IMR-90 (cell line): ENCODE measurements around the gene ADAMTS17.

Experiments used
- CEBPB ChIP-seq: IDR thresholded peaks from 2 replicates; pipeline ENCODE4 v1.6.1; 2012; ENCODE audit warnings: low read depth, low read length, improper control_type of control experiment
- CHD1 ChIP-seq: IDR thresholded peaks from 2 replicates; pipeline ENCODE4 v1.6.1; 2012; ENCODE audit warnings: low read depth, low read length, improper control_type of control experiment
- MAFK ChIP-seq: IDR thresholded peaks from 2 replicates; pipeline ENCODE4 v1.6.1; 2012; ENCODE audit warnings: low read depth, low read length, improper control_type of control experiment
- MAZ ChIP-seq: IDR thresholded peaks from 2 replicates; pipeline ENCODE4 v1.6.1; 2012; ENCODE audit warnings: low read depth, mild to moderate bottlenecking, low read length, improper control_type of control experiment, moderate library complexity, borderline replicate concordance
- POLR2A ChIP-seq: IDR thresholded peaks from 2 replicates; pipeline ENCODE4 v1.6.1; 2012; ENCODE audit warnings: mild to moderate bottlenecking, low read depth, low read length
- RAD21 ChIP-seq: IDR thresholded peaks from 2 replicates; pipeline ENCODE4 v1.6.1; 2012; ENCODE audit warnings: low read length, improper control_type of control experiment
- RFX5 ChIP-seq: IDR thresholded peaks from 2 replicates; pipeline ENCODE4 v1.8.0; 2012; ENCODE audit warnings: low read depth, mild to moderate bottlenecking, low read length, moderate library complexity
- SMC3 ChIP-seq: fragments of 150-350 bp; IDR thresholded peaks from 2 replicates; pipeline ENCODE4 v1.6.1; 2016; ENCODE audit warnings: low read depth, mild to moderate bottlenecking, antibody characterized with exemption, low read length, moderate library complexity
- TF ChIP-seq, protein P1 (sequence below): conservative IDR thresholded peaks from 2 replicates; pipeline ENCODE4 v1.5.1; 2012; ENCODE audit warnings: mild to moderate bottlenecking, low read depth, low read length, improper control_type of control experiment

DNA sequence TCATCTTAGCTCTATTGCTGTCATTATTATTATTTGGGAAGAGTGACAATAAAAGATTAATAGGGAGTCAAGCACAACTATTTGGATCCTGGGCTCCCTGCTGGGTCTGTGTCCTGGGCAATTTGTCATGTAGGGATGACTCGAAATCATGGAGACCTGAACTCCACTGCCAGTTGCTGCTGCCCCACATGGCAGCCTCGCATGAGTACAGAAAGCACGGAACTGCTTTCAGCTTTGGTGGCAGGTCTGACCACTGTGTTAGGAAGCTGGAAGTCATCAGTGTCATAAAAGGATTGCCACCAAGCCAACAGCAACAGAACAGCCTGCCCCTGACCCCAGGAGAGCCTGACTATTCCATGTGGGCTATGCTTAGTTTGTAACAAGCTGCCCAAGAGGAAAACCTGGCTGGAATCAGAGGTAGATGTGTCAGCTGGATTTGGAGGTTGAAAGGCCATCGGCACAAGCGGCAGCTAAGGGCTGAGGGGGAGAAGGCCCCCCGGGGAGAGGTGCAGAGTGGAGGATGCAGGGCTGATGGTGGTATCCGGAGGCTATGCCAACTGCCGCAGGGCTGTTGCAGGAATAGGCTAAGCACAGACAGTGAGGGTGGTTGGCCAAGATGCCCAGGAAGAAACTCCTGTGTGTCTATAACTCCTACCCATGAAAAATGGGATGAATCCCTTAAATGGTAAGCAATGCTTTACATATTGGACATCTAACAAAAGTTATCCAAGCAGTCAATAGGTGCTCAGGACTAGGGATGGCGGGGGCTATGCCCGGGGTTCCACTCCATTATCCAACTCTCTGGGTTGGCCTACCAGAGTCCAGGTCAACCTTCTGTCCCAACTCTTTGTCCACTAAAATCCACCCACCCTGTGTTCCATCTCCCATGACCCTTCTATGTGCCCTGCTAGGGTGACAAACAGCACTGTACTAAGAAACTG lies 291.6 kb downstream of the ADAMTS17 start:
- TF ChIP-seq POLR2A (no peak), CHD1 (no peak), MAFK (no peak), SMC3 (no peak), CEBPB (no peak), RFX5 (no peak), RAD21 (no peak), MAZ (no peak)
- TF ChIP-seq, protein P1, sequence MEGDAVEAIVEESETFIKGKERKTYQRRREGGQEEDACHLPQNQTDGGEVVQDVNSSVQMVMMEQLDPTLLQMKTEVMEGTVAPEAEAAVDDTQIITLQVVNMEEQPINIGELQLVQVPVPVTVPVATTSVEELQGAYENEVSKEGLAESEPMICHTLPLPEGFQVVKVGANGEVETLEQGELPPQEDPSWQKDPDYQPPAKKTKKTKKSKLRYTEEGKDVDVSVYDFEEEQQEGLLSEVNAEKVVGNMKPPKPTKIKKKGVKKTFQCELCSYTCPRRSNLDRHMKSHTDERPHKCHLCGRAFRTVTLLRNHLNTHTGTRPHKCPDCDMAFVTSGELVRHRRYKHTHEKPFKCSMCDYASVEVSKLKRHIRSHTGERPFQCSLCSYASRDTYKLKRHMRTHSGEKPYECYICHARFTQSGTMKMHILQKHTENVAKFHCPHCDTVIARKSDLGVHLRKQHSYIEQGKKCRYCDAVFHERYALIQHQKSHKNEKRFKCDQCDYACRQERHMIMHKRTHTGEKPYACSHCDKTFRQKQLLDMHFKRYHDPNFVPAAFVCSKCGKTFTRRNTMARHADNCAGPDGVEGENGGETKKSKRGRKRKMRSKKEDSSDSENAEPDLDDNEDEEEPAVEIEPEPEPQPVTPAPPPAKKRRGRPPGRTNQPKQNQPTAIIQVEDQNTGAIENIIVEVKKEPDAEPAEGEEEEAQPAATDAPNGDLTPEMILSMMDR = no peak
